ENCODE measurements around the gene GKN1.
"Not testable (repeated sequence)": the region's sequence is repeated elsewhere in the genome, so short reads cannot be mapped to it uniquely, and the experiment has no call there.

Gene GKN1

GRCh38 chr2:68974251-68974650, at the start of gene GKN1:
Gene GKN1 (plus strand): TSS chr2:68974636. CDS start chr2:68974678, 42 bp downstream.
- no peak for DNase-seq (ENCODE audit: low read depth)

GRCh38 chr2:68925295-68925896, 49.0 kb upstream of the GKN1 start:
- DNase-seq (ENCODE audit: low read depth): peak; percentile 26

- no peak for DNase-seq (ENCODE audit: low read depth)
Observed at GRCh38 chr2:68926796-68927195, 47.6 kb upstream of the GKN1 start.

- DNase-seq (ENCODE audit: low read depth): no peak
Observed at GRCh38 chr2:68931149-68931711, 43.2 kb upstream of the GKN1 start.

DNA sequence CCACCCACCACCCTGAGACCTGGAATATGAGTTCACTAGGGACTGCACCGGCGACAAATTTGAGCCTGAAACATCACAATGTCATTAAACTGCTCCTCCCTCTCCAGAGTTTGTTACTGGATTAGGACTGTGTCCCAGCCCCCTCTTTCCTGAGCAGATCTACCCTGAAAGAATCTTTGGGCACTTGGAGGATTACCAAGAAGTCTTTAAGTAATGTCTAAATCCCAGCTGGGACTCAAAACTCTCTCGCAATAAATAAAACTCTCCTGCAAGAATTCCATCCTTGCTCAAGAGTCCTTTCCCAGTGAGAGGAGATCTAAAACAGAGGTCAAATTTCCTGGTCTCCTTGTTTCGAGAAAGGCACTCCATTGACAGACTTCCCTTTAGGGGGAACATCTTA, 42.6 kb upstream of the GKN1 start:
- DNase-seq (ENCODE audit: low read depth): no peak

GRCh38 chr2:68932402-68932801, 42.0 kb upstream of the GKN1 start:
- no peak for DNase-seq (ENCODE audit: low read depth)

DNA sequence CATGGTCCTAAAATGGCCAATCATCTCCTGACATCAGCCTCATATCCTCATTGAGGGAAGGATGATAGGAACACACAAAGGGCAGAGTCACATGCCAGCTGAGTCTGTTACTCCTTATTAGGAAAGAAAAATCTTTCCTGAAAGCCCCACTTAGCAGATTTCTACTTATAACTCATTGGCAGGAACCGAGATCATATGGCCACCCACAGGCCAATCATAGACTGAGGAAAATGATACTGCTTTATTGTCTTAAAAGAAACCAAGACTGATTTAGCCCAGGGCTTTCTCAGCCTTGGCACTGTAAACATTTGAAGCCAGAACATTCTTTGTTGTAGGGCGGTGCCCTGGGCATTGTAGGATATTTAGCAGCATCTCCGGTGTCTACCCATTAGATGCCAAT, 40.4 kb upstream of the GKN1 start:
- DNase-seq (ENCODE audit: low read depth): no peak

DNA sequence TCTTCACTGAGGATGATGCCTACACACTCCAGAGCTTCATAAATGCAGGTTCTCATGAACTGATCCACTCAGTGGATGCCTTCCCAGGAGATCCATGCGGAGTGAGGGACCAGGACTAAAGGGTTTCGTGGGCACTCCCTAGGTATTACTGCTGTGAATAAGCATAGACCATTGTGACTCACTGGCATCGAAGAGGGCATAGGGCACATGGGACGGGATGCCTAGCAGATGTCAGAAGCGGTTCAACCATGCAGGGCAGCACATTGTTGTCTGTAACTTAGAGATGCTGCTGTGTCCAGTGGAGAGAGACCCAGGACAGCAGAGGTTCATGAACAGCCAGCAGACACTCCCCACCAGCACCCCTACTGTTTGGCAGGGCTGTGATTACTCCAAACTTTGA, 39.0 kb upstream of the GKN1 start:
- no peak for DNase-seq (ENCODE audit: low read depth)

- DNase-seq (ENCODE audit: low read depth): no peak
Observed at GRCh38 chr2:68936427-68936826, 38.0 kb upstream of the GKN1 start.

- DNase-seq (ENCODE audit: low read depth): no peak
Observed at GRCh38 chr2:68936889-68937288, 37.5 kb upstream of the GKN1 start.

- no peak for DNase-seq (ENCODE audit: low read depth)
Observed at GRCh38 chr2:68937346-68938055, 36.9 kb upstream of the GKN1 start.

GRCh38 chr2:68938938-68939337, 35.5 kb upstream of the GKN1 start:
- no peak for DNase-seq (ENCODE audit: low read depth)

DNA sequence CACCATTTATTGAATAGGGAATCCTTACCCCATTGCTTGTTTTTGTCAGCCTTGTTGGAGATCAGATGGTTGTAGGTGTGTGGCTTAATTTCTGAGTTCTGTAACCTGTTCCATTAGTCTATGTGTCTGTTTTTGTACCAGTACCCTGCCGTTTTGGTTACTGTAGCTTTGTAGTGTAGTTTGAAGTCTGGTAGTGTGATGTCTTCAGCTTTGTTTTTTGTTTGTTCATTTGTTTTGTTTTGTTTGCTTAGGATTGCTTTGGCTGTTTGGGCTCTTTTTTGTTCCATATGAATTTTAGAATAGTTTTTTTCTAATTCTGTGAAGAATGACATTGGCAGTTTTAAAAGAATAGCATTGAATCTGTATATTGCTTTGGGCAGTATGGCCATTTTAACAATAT, 34.5 kb upstream of the GKN1 start:
- no peak for DNase-seq (ENCODE audit: low read depth)

- no peak for DNase-seq (ENCODE audit: low read depth)
Observed at GRCh38 chr2:68940369-68940768, 34.1 kb upstream of the GKN1 start.

GRCh38 chr2:68942827-68943226, 31.6 kb upstream of the GKN1 start:
- DNase-seq (ENCODE audit: low read depth): no peak

GRCh38 chr2:68943581-68944568, 30.6 kb upstream of the GKN1 start:
- DNase-seq (ENCODE audit: low read depth): peak; percentile 10

- DNase-seq (ENCODE audit: low read depth): no peak
Observed at GRCh38 chr2:68946117-68946516, 28.3 kb upstream of the GKN1 start.

GRCh38 chr2:68948710-68949109, 25.7 kb upstream of the GKN1 start:
- no peak for DNase-seq (ENCODE audit: low read depth)

- DNase-seq (ENCODE audit: low read depth): no peak
Observed at GRCh38 chr2:68951899-68952298, 22.5 kb upstream of the GKN1 start.

- DNase-seq (ENCODE audit: low read depth): no peak
Observed at GRCh38 chr2:68952887-68953521, 21.4 kb upstream of the GKN1 start, which contains the start of gene GKN2. Gene GKN2 (minus strand): TSS chr2:68952893. CDS start chr2:68952861, 32 bp downstream.

- DNase-seq (ENCODE audit: low read depth): not testable (repeated sequence)
Observed at GRCh38 chr2:68955432-68955831, 19.0 kb upstream of the GKN1 start.

GRCh38 chr2:68959001-68959400, 15.4 kb upstream of the GKN1 start:
- no peak for DNase-seq (ENCODE audit: low read depth)

All from activated T-helper 1 cell treated with Interleukin-2 at 50 U/mL for 16 hours (primary cell).